ENCODE data around the gene NCOA4.

DNA sequence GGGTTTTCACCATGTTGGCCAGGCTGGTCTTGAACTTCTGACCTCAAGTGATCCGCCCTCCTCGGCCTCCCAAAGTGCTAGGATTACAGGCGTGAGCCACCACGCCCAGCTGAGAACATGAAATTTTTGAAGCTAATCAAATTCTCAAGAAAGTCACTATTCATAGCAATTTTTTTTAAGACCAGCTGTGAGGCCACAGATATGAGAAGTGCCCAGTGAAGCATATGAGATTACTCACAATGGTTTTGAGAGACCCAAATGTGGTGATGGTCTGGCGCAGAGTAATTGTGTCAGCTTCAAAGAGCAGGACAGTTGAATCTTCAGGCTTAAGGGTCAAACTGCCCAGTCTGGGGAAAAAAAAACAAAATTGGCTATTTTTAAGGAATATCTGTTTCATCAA, 16.2 kb downstream of the NCOA4 start:
- TF ChIP-seq POLR2A (IDR thresholded peaks at IDR 0.05) (no peak), CTCF (IDR thresholded peaks at IDR 0.05) (no peak)

Measured in right lobe of liver (tissue), 4 donors.